HG02852 (cell line): ENCODE measurements around the gene TMEM9.

Source experiments
- ATAC-seq: cut with Tn5 transposase; IDR thresholded peaks from one replicate; pipeline ENCODE4 v1.9.1; 2021; ENCODE audit warnings: mild to moderate bottlenecking, moderate library complexity; ENCODE audit not compliant: unreplicated experiment

TMEM9 gene

DNA sequence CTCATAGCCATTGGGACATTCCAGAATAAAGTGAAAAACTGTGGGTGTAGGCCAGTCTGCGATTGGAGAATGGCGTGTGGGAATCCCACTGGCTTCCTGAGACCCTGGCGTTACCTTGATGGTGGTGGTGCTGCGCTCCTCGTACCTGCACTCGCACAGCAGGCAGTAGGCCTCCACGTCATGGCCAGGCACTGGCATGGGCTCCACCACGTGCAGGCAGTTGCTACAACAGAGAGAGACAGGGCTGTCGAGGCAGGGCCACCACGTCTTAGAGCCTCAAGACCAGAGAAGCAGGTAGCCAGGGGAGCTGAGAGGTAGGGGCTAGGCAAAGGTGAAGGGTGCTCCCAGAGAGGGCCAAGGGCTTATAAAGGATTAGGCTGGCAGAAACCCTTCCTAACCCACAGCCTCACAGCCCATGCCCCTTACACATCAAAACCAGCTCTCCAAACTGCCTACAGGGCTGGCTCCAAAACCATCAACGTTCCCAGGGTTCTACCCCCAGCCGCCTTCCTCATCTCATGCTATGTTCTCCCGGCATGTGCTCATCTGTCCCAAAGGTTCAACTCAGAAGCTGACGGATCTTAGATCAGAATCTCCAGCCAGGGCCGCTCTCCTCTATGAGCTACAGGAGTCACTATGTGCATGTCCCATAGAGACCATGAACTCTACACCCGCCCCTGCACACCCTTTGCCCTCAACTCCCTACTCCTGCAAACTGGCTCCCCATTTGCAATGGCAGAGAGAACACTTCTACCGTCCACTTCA, 7.5 kb downstream of the TMEM9 start:
- no peak for ATAC-seq

- no peak for ATAC-seq
These were observed 8.5 kb downstream of the TMEM9 start for GRCh38 chr1:201145816-201146215.

GRCh38 chr1:201145132-201145531, 9.1 kb downstream of the TMEM9 start:
- no peak for ATAC-seq

DNA sequence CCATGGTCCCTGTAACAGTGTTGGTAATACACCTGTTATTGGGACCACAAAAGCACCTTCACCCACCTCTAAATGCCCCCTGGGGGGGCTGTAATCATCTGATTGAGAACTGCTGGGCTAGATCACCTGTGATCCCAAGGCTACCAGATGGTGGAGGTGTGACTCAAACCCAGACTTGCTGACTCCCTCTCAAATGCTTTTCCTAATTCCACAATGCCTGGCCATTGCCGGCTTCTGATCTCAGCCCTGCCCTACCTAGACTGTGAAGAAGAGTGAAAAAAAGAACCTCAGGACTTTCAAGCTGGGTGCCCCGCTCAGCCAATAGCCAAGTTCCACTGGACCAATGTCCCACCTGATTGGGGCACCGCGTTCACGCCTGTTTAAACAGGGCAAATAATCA, 9.6 kb downstream of the TMEM9 start:
- ATAC-seq = no peak

GRCh38 chr1:201143726-201144635, 10.3 kb downstream of the TMEM9 start:
- no peak for ATAC-seq

GRCh38 chr1:201142849-201143725, 11.2 kb downstream of the TMEM9 start:
- ATAC-seq = no peak

DNA sequence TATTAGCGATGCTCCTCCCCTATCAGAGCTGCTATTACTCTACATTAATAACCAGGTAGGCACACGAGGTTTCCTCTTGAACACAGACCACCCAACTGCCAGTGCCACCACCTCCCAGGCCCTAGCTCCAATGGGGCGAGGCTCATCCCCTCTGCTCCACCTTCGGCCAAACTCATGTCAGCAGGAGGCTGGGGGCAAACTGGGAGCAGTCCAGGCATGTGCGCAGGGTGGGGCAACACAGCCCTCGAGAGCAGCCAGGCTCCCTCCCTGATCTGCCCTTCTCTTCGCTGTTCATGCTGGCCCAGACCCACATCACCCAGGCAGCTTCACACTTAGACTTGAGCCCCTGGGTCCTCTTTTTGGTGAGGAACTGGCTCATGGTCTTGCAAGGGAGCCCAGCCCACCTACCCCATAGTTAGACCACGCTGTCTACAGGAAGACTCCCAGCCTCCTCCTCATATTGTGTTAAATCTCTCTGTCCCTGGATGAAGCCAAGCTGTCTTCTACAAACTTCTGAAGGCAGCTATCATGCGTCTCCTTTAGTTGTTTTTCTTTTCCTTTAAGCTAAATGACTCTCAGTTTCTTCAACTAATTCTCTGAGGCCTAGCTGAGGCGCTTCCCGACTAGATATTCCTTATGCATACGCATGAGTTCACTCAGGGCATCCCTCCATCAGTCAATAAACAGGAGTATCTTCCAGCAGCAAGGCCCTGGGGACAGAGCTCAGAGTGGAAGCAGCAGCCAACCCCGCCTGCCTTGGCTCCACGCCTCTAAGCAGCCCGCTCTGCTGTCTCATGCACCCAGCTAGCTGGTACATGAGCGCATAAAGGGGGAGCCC, 12.0 kb downstream of the TMEM9 start:
- ATAC-seq = no peak

DNA sequence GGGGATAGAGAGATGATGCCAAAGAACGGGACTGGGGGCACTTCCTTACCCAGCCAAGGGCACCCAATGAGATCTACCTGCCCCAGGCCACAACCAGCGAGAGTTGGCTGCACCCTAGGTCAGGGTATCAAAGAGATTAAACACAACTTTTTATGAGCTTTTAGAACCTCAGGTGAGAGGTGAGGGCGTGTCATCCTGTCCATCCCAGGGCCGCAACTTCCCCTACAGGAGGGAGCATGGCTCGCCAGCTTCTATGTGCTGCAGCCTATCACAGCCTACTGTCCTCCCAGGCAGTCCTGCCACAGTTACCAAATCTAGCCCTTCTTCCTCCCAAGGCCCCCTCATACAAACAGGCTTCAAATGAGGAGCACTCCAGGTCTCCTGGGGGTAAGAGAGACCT, 12.9 kb downstream of the TMEM9 start:
- ATAC-seq = no peak

DNA sequence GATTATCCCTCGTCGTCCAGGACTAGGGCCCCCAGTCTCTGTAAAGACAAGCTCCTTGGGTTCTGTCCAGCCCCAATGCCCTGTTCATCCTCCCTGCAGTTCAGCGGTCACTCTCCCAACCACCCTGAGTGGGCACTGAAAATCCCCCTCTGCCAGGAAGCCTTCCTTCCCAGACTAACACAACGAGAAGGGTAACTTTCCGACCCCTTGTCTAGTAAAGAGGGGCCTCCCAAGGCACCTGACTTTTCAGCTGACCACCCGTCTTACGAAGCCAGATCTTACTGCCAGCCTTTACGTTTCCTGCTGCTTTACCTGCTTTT, 13.4 kb downstream of the TMEM9 start:
- no peak for ATAC-seq

- no peak for ATAC-seq
These were observed 13.9 kb downstream of the TMEM9 start for GRCh38 chr1:201140235-201140940.

GRCh38 chr1:201139756-201140155, 14.5 kb downstream of the TMEM9 start:
- ATAC-seq = no peak

- no peak for ATAC-seq
These were observed 15.0 kb downstream of the TMEM9 start for GRCh38 chr1:201139306-201139705.

GRCh38 chr1:201138311-201138840, 15.9 kb downstream of the TMEM9 start:
- ATAC-seq = no peak

- no peak for ATAC-seq
These were observed 16.5 kb downstream of the TMEM9 start for GRCh38 chr1:201137579-201138310.

GRCh38 chr1:201137024-201137392, 17.3 kb downstream of the TMEM9 start:
- ATAC-seq = no peak

DNA sequence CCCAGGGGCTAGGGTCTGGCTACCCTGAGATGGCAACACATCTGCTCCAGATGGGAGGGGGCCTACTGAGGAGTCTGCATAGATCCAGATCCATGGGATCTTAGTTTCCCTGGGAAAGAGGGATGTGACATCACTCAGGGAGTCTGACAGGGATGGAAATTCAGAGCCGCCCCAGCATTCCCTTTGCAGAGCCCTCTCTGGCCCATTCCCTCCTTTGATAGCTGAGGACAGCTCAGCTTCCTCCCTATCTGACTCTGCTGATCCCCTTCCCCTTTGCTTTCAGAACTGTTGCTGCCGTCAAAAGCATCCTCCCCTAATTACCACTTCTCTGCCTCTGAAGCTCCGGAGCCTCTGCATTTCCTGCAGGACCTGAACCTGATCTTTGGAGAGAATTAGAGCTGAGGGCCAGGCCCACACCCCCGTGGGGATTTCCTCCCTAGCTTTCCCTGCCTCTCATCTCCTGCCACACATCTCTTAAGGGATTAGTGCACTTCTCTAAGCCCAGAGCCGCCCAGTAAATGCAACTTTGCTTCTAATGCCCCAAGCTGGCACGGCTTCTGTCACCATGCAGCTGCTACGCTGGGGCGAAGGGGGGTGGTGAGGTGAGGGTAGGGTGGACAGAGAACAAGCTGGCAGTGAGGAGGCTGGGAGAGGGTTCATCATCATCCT, 17.8 kb downstream of the TMEM9 start:
- no peak for ATAC-seq

DNA sequence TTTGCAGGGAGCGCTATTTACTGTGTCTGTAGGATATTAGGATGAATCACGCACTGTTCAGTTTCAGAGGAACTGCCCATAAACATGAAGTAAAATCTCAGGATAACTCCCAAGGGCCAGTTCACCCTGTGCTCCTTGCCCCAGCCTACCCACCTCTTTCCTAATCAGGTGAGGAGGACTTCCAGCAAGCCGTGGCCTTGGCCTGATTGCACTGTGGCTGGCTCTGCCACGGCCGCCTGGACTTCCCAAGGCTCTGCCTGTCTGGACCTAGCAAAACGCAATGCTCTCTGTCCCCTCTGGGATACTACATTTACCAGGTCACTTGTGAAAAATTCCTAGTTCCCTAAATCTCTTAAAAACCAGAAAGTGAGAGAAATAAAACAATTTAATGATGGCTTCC, 19.9 kb downstream of the TMEM9 start:
- ATAC-seq = no peak

DNA sequence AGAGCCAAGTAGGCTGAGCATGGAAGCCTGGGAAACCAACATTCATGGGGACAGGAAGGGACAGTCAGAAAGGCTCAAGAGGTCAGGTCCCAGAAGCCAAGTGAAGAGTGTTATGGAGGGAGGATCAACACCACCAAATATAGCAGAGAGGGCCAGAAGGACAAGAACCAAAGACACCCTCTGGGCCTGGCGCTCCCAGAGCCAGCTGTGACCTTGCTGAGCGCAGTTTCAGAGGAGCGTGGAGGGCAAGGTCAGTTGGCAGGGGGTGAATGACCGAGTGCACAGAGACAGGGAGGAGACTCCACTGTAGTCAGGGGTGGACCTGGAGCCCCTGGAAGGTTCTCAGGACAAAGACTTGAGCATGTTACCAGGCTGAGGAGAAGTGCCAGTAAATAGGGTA, 22.9 kb downstream of the TMEM9 start:
- ATAC-seq = no peak
